ENCODE results near the gene ARRDC3. TPM values are rescaled to one million over a fixed set of nuclear protein-coding genes. Genes with fewer than 3 reads are reported as not detected.

The ARRDC3 gene
- total and polyA plus RNA-seq, 9 of the 15 experiments (the other 6 are each of a cell fraction or from before 2014, with no cell fraction given), result 15.3 to 58.1 (median 39.4) TPM

DNA sequence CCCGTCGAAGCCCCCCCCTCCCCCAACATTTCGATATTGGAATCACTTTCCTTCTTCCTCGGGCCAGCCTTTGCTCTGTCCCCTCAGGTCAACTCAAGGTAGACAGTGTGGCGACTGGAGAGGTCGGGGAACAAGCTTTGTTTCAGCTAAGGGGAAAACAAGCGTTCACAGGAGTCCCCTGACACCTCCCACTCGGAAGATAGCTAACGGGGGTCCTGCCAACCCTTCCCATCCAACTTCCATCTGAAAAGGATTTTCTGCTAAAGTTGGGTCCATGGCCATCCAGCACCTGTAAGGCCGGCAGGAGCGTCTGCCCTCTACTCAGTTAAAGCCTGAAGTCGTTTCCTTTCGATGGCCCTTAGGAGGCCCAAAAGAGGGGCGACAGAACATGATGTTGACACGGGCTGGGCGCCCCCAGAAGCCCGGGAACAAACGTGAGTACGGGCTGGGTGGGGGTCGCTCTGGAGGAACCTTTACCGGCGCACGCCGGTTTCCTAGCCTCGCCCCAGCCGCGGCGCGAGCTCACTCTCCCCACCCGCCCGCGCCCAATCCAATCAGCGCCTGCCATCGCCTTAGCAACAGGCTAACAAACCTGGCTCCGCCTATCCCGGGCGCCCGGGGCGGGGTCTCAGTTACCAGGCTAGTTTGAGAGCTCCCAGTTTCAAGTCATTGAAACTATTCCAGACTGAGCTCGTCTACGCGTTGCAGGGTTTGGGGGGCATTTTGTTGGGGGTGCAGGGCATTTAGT lies 2.5 kb downstream of the ARRDC3 start (continued):
- TF ChIP-seq, protein P1, sequence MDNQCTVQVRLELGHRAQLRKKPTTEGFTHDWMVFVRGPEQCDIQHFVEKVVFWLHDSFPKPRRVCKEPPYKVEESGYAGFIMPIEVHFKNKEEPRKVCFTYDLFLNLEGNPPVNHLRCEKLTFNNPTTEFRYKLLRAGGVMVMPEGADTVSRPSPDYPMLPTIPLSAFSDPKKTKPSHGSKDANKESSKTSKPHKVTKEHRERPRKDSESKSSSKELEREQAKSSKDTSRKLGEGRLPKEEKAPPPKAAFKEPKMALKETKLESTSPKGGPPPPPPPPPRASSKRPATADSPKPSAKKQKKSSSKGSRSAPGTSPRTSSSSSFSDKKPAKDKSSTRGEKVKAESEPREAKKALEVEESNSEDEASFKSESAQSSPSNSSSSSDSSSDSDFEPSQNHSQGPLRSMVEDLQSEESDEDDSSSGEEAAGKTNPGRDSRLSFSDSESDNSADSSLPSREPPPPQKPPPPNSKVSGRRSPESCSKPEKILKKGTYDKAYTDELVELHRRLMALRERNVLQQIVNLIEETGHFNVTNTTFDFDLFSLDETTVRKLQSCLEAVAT (IDR thresholded peaks at IDR 0.05), result peak; percentile 94 to 96
- TF ChIP-seq KAT7 (CRISPR knock-in tag; IDR thresholded peaks at IDR 0.05; ENCODE audit: borderline replicate concordance) (peak; percentile 33; the same call in 1 of the 2 replicates), KDM2B (CRISPR knock-in tag; IDR thresholded peaks at IDR 0.05) (no peak), POU5F1 (IDR thresholded peaks at IDR 0.05; ENCODE audit: borderline replicate concordance, low read depth, low read length, partially characterized antibody) (no peak), ZNF347 (CRISPR knock-in tag; IDR thresholded peaks at IDR 0.05; ENCODE audit: low read depth) (peak; percentile 51; the same call in 1 of the 2 replicates), SUPT5H (IDR thresholded peaks at IDR 0.05) (peak; percentile 82), PYGO2 (tag; IDR thresholded peaks at IDR 0.05) (0 out of 2 replicates have a peak, but pooled peaks have one; percentile 55), TRIM25 (IDR thresholded peaks at IDR 0.05; ENCODE audit: borderline replicate concordance) (peak; percentile 37; the same call in 1 of the 2 replicates), DEAF1 (CRISPR knock-in tag; IDR thresholded peaks at IDR 0.05) (peak; percentile 48; the same call in 1 of the 2 replicates), MLX (CRISPR knock-in tag; conservative IDR thresholded peaks at IDR 0.05) (no peak), HBP1 (CRISPR knock-in tag; IDR thresholded peaks at IDR 0.05) (peak; percentile 63; the same call in 1 of the 2 replicates), HNRNPLL (IDR thresholded peaks at IDR 0.05; ENCODE audit: low read depth, low read length, poor library complexity, severe bottlenecking) (peak; percentile 26), E2F8 (IDR thresholded peaks at IDR 0.05; ENCODE audit: low read depth, partially characterized antibody) (peak; percentile 44), RNF2 (IDR thresholded peaks at IDR 0.05) (peak; percentile 30), SMAD4 (CRISPR knock-in tag; conservative IDR thresholded peaks at IDR 0.05) (0 out of 2 replicates have a peak, but pooled peaks have one; percentile 5), POLR2H (tag; IDR thresholded peaks at IDR 0.05; ENCODE audit: low read depth) (peak; percentile 91)
